NB4 (cell line): Measurements from ENCODE around the gene CSTF2T.

Experiments used
- POLR2A ChIP-seq: IDR thresholded peaks from 2 replicates; pipeline ENCODE4 v1.6.1; 2011; ENCODE audit warnings: mild to moderate bottlenecking; ENCODE audit not compliant: insufficient read length; ENCODE audit errors: extremely low read depth
- TF ChIP-seq, protein P1 (sequence below): IDR thresholded peaks from one replicate; pipeline ENCODE4 v1.5.1; 2012; ENCODE audit warnings: low read depth, low read length

DNA sequence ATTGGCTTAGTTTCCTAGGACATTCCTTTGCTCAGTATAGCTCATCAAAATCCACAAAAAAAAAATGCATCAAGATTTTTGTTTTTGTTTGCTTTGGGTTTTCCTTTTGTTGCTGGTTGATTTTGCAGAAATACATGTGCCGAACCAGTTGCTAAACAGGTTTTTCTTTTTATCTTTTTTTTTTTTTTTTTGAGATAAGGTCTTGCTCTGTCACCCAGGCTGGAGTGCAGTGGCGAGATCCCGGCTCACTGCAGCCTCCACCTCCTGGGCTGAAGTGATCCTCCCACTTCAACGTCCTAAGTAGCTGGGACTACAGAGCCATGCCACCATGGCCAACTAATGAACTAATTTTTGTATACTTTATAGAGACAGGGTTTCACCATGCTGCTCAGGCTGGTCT, 8.3 kb downstream of the CSTF2T start:
- TF ChIP-seq, protein P1, sequence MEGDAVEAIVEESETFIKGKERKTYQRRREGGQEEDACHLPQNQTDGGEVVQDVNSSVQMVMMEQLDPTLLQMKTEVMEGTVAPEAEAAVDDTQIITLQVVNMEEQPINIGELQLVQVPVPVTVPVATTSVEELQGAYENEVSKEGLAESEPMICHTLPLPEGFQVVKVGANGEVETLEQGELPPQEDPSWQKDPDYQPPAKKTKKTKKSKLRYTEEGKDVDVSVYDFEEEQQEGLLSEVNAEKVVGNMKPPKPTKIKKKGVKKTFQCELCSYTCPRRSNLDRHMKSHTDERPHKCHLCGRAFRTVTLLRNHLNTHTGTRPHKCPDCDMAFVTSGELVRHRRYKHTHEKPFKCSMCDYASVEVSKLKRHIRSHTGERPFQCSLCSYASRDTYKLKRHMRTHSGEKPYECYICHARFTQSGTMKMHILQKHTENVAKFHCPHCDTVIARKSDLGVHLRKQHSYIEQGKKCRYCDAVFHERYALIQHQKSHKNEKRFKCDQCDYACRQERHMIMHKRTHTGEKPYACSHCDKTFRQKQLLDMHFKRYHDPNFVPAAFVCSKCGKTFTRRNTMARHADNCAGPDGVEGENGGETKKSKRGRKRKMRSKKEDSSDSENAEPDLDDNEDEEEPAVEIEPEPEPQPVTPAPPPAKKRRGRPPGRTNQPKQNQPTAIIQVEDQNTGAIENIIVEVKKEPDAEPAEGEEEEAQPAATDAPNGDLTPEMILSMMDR, result no peak
- no peak for TF ChIP-seq POLR2A
